Epidermal melanocyte (primary cell): ENCODE results near the gene DTNA.
A peak's percentile ranks its signal among the peaks of the same experiment; 100 is the strongest.
"Not testable (repeated sequence)": the region's sequence is repeated elsewhere in the genome, so short reads cannot be mapped to it uniquely, and the experiment has no call there.

Source experiments
- DNase-seq: peaks from one replicate; pipeline ENCODE4 v3.0.0; 2011; ENCODE audit warnings: low spot score; ENCODE audit not compliant: insufficient read length

Gene DTNA

GRCh38 chr18:34723143-34723542, 13.0 kb downstream of the DTNA start:
- no peak for DNase-seq

- DNase-seq = not testable (repeated sequence)
These were observed 15.6 kb downstream of the DTNA start for GRCh38 chr18:34725737-34726136.

- DNase-seq = no peak
These were observed 16.3 kb downstream of the DTNA start for GRCh38 chr18:34726286-34727004.

- no peak for DNase-seq
These were observed 19.2 kb downstream of the DTNA start for GRCh38 chr18:34729264-34729663.

- no peak for DNase-seq
These were observed 19.8 kb downstream of the DTNA start for GRCh38 chr18:34729740-34730355.

GRCh38 chr18:34730774-34731173, 20.7 kb downstream of the DTNA start:
- DNase-seq = no peak

GRCh38 chr18:34734056-34734455, 24.0 kb downstream of the DTNA start:
- DNase-seq = no peak

GRCh38 chr18:34734526-34734925, 24.4 kb downstream of the DTNA start:
- not testable (repeated sequence) for DNase-seq

GRCh38 chr18:34738175-34738894, 28.2 kb downstream of the DTNA start:
- no peak for DNase-seq

- no peak for DNase-seq
These were observed 30.0 kb downstream of the DTNA start for GRCh38 chr18:34740101-34740500.

- no peak for DNase-seq
These were observed 30.6 kb downstream of the DTNA start for GRCh38 chr18:34740724-34741123.

GRCh38 chr18:34741401-34741800, 31.3 kb downstream of the DTNA start:
- DNase-seq = no peak

GRCh38 chr18:34742891-34743341, 32.8 kb downstream of the DTNA start:
- DNase-seq = no peak

- peak; percentile 30 for DNase-seq
These were observed 34.5 kb downstream of the DTNA start for GRCh38 chr18:34744569-34744968.

- DNase-seq = no peak
These were observed 36.5 kb downstream of the DTNA start for GRCh38 chr18:34746614-34747013.

- DNase-seq = no peak
These were observed 39.6 kb downstream of the DTNA start for GRCh38 chr18:34749721-34750120.

- no peak for DNase-seq
These were observed 42.0 kb downstream of the DTNA start for GRCh38 chr18:34752056-34752455.

- DNase-seq = no peak
These were observed 44.2 kb downstream of the DTNA start for GRCh38 chr18:34754300-34754699.

GRCh38 chr18:34757666-34758065, 47.6 kb downstream of the DTNA start:
- DNase-seq = no peak

GRCh38 chr18:34758378-34758948, 48.4 kb downstream of the DTNA start:
- no peak for DNase-seq

- DNase-seq = no peak
These were observed 50.3 kb downstream of the DTNA start for GRCh38 chr18:34760444-34760843.

GRCh38 chr18:34764451-34764850, 54.4 kb downstream of the DTNA start:
- no peak for DNase-seq
